ENCODE data around the gene KCNQ1.

Gene KCNQ1

DNA sequence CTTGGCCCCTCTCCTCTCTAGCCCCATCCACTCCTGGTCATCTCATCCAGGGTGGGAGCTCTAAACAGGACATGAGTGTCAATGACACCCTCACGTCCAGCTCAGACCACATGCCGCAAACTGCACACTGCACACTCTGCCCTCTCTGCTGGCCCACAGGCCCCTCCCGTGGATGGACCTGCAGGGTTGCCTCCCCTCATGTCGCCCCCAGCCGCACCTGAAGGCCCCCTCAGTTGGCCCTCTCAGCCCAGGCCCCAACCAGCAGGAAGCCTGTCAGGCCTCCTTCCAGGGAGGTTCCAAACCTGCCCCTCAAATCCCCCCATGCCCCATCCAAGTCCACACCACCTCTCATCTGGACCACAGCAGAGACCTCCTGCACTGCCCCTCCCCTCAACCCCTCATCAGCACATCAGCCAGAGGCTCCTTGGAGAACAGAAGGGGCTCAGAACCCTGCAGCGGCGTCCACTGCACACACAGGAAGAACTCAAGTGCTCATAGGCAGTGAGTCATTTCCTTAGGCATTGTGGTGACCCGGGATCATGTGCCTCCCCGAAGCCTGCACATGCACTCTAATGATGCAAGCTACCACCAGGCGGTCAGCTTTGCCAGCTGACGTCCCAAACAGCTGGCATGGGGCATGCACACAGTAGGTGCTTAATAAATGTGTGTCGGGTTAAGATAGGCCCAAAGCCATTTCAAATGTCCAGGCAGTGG, 453.7 kb downstream of the KCNQ1 start:
- FAIRE-seq, result no peak

Data from G401.6 (cell line).